Activated CD4-positive, alpha-beta T cell treated with anti-CD3 and anti-CD28 coated beads for 4 hours (primary cell): ENCODE data around the gene GSTM3.
A peak's percentile ranks its signal among the peaks of the same experiment; 100 is the strongest.
"Not testable (repeated sequence)": the region's sequence is repeated elsewhere in the genome, so short reads cannot be mapped to it uniquely, and the experiment has no call there.

ENCODE experiments used
- DNase-seq, 2 donors: peaks; one replicate each; pipeline ENCODE4 v3.0.0-alpha.2; 2020

The GSTM3 gene

GRCh38 chr1:109691759-109692158 lies 49.1 kb downstream of the GSTM3 start:
- DNase-seq: no peak

DNA sequence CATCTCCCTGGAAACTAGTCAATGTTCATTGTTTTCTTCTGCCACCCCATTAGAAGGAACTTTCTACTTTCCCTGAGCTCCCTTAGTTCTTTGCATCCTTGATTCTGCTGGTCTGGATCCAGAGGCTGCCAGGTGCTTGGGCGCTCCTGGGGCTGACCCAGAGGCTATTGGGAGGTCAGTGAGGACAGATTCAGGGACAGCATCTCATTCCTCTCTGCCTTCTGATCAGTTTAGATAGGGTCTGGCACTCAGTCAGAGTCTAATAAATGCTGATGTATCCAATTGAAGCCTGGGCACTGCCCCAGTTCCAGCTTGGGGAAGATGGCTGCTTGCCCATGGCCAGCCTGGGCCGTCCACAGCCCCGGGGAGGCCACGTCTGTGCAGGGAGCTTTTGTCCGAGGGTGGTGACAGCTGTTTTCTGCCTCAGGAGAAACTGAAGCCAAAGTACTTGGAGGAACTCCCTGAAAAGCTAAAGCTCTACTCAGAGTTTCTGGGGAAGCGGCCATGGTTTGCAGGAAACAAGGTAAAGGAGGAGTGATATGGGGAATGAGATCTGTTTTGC lies 50.9 kb downstream of the GSTM3 start:
- DNase-seq: no peak

DNA sequence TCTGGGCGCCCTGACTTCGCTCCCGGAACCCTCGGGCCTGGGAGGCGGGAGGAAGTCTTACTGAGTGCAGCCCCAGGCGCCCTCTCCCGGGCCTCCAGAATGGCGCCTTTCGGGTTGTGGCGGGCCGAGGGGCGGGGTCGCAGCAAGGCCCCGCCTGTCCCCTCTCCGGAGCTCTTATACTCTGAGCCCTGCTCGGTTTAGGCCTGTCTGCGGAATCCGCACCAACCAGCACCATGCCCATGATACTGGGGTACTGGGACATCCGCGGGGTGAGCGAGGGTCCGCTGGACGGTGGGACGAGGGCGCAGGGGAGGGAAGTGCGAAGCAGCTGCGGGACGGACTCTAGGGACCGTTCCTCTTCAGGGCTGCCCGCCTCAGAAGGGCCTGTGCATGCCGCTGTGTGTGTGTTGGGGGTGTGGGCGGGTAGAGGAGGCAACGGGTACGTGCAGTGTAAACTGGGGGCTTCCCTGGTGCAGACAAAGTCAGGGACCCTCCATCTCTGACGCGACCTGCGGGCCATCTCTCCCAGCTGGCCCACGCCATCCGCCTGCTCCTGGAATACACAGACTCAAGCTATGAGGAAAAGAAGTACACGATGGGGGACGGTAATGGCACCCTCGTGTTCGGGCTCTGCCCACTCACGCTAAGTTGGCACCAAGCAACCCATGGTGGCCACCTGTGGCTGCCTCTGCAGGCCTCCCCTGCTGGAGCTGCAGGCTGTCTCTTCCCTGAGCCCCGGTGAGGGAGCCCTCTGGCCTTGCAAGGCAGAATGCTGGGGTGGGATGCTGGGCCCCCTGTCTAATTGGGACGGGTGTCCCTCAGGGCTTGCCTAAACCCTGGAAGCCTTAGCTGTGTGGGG lies 53.0 kb downstream of the GSTM3 start, which contains the start of gene GSTM1:
Gene GSTM1 (plus strand): TSS at position 177 of the 859 bp plus-strand sequence. CDS start 57 bp downstream, at position 234.
- DNase-seq: peak; percentile 70 to 82

GRCh38 chr1:109687109-109687508 lies 53.7 kb downstream of the GSTM3 start:
- DNase-seq: not testable (repeated sequence)

DNA sequence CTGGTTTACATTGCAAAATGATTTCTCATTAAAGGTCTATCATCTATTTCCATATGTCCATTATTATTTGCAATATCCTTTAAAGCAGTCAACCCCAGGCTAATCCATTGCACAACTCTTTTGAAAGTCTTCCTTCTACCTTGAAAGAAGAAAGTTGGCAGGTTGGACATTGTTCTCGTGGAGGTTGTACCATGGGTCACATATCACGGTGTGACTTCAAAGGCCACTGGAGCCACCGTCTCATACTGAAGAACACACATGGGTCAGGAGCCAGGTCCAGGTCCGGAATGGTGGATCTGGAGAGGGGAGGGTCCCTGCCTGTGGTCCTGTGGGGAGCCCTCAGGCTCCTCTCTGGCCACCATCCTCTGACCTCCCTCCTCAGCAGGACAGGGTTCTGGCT lies 54.9 kb downstream of the GSTM3 start:
- not testable (repeated sequence) for DNase-seq

- DNase-seq: not testable (repeated sequence)
These were observed 55.4 kb downstream of the GSTM3 start for GRCh38 chr1:109685399-109685798.

DNA sequence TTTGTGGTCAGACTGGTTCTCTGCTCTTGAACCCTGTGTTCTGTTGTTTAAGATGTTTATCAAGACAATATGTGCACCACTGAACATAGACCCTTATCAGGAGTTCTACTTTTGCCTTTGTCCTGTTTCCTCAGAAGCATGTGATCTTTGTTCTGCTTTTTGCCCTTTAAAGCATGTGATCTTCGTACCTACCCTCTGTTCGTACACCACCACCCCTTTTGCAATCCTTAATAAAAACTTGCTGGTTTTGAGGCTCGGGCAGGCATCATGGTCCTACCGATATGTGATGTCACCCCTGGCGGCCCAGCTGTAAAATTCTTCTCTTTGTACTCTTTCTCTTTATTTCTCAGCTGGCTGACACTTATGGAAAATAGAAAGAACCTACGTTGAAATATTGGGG lies 56.1 kb downstream of the GSTM3 start:
- not testable (repeated sequence) for DNase-seq
